Muscle of arm (tissue), 12 donors: ENCODE measurements around the gene TAF1C. TPM values are rescaled to one million over a fixed set of nuclear protein-coding genes. Genes with fewer than 3 reads are reported as not detected.

ENCODE experiments used
- DNase-seq: peaks from one replicate; pipeline ENCODE4 v3.0.0-alpha.2; 2013
- polyA plus RNA-seq, 12 donors: library from polyadenylated mRNA; unstranded; fragments of 120-200 nt; gene quantifications; one replicate each; pipeline ENCODE4 v1.2.1, GENCODE V29; 2013; ENCODE audit not compliant: insufficient read length in 12 of 12

TAF1C gene
- polyA plus RNA-seq, 12 donors: 18.2 to 43.1 (median 25.1) TPM; not detected in 1

GRCh38 chr16:84183911-84184591 lies 2.8 kb downstream of the TAF1C start:
- DNase-seq: no peak

GRCh38 chr16:84183572-84183875 lies 3.3 kb downstream of the TAF1C start:
- DNase-seq: no peak

- DNase-seq: no peak
Measured at GRCh38 chr16:84182680-84183571, 3.9 kb downstream of the TAF1C start.

- no peak for DNase-seq
Measured at GRCh38 chr16:84182104-84182503, 4.8 kb downstream of the TAF1C start.

- no peak for DNase-seq
Measured at GRCh38 chr16:84181144-84181915, 5.5 kb downstream of the TAF1C start.

- no peak for DNase-seq
Measured at GRCh38 chr16:84180519-84181140, 6.2 kb downstream of the TAF1C start.

GRCh38 chr16:84179612-84180320 lies 7.1 kb downstream of the TAF1C start:
- no peak for DNase-seq

- DNase-seq: no peak
Measured at GRCh38 chr16:84178892-84179611, 7.8 kb downstream of the TAF1C start.

GRCh38 chr16:84178146-84178765 lies 8.6 kb downstream of the TAF1C start:
- DNase-seq: no peak

- no peak for DNase-seq
Measured at GRCh38 chr16:84177741-84178073, 9.2 kb downstream of the TAF1C start.

GRCh38 chr16:84176192-84177053 lies 10.4 kb downstream of the TAF1C start:
- no peak for DNase-seq

- no peak for DNase-seq
Measured at GRCh38 chr16:84175350-84176081, 11.3 kb downstream of the TAF1C start.

GRCh38 chr16:84174396-84174795 lies 12.5 kb downstream of the TAF1C start:
- DNase-seq: no peak

- no peak for DNase-seq
Measured at GRCh38 chr16:84169765-84170310, 17.0 kb downstream of the TAF1C start.

- no peak for DNase-seq
Measured at GRCh38 chr16:84166796-84167695, 19.8 kb downstream of the TAF1C start.

- DNase-seq: no peak
Measured at GRCh38 chr16:84165746-84166145, 21.1 kb downstream of the TAF1C start.

- DNase-seq: no peak
Measured at GRCh38 chr16:84161801-84162200, 25.1 kb downstream of the TAF1C start.
